Islet precursor cell (in vitro differentiated cells): ENCODE data around the gene FILIP1.

Source experiments
- DNase-seq: peaks from one replicate; pipeline ENCODE4 v3.0.0-alpha.2; 2018

The FILIP1 gene

DNA sequence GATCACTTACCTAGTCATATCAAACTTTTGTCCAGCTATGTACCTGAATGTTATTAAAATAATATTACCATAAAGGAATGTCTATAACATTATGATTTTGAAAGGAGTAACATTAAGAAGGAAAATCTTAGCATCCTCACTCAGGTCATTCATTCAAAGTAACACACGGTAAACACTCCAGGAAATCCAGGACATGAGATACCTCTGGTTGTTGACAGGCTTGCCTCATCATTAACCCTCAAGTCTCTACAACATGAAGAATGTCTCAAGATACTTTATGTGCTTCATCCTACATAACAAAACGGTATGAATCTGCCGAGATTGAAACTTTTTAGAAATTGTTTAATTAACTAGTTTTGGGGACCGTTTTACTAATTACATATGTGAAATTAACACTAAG, 690 bp upstream of the FILIP1 start:
- DNase-seq: no peak

DNA sequence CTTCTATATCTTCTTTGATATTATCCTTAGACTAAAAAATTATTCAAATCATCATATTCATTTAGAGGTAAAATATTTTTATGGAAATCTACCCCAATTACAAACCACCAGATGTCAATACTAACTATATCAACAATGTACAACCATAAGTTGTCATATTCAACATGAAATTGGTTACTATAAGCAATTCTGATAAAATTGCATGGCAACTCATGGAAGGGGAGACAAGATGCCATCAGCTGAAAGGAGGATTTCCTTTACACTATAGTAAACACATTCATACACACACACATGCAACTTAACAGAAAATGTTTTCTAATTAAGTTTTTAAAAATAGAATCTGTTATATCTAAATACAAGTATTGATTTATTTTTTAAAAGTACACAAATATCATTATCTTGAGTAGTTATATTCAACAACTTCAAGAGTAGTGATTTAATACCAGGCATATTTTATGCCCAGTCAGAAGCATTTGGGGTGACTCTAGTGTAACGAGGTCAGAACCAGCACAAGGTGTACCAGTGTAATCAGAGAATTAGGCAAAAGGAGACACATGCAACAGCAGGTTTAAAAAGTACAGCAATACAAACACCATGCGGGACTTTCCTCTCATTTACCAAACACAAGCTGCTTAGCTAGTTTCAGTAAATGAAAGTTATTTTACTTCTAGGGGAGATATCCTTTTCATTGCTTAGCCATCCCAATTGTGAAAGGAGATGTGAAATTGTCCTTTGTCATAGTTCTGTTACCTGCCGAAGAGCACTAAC, 1.0 kb downstream of the FILIP1 start:
- DNase-seq: no peak

DNA sequence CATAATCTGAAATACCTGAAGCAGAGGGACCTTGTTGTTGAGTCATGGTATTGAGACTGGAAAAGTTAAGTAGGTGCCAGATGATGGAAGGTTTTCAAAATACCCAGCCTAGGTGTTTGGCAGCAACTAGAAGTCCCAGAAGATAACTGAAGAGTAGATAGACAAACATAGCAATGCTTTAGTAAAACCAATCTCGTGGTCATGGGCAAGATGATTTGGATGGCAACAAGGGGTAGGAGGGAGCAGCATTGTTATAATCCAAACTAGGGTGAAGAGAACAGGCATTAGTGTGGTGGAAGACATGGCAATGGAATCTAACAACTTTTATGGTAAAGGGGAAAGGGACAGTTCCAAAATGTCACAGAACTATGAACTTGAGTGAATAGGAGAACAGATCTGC, 2.3 kb downstream of the FILIP1 start:
- no peak for DNase-seq

DNA sequence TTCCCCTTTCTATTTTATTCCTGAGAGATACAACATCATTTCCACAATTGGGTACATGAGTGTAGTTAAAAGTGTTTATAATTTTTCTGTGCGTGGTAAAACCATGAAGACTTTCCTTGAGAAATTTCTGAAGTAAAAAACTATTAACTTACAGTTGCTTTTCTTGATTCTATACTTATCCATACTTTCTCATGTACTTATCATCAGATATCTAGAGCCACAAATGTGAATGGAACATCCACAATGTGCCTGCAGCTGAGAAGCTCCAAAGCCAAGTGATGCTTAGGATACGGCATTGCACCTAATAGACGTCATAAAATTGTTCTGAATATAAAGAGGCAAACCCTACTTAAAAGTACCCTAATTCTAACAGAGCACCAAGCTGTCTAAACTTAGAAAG, 2.9 kb downstream of the FILIP1 start:
- no peak for DNase-seq

DNA sequence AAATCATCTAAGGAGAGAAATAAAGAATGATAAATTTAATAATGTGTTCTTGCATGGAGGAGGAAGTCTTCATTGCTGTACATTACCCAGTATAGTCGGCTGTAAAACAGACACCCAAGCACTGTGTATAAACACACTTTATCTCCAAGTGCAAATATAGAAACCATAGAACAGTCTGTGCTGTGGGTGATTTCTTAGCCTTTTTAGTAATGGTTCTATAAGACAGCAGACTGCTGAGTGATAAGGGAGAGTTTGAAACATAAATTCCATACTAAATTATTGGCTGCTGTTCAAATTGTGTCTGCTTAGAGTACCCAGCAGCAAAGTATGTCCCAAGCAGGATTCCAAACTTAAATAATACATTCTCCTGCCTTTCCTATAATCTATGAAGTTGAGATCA, 4.6 kb downstream of the FILIP1 start:
- DNase-seq: no peak

DNA sequence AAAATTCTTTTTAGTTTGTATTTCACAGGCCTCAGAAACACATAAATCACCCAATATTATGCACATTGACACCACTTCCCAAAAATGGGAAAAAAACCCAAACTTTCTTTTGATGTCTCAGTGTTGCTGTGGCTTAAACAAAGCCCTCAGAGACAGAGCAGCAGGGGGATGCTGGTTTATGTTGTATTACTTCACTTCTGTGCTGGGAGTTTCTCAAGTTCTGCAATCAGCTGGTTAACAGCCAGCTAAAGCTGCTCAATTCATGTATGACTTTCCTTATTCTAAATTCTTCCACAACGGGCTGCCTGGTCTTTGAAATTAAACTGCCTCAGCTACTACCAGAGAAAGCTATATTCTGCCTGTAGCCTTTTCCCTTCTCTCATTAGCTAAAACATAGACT, 5.6 kb downstream of the FILIP1 start:
- no peak for DNase-seq

DNA sequence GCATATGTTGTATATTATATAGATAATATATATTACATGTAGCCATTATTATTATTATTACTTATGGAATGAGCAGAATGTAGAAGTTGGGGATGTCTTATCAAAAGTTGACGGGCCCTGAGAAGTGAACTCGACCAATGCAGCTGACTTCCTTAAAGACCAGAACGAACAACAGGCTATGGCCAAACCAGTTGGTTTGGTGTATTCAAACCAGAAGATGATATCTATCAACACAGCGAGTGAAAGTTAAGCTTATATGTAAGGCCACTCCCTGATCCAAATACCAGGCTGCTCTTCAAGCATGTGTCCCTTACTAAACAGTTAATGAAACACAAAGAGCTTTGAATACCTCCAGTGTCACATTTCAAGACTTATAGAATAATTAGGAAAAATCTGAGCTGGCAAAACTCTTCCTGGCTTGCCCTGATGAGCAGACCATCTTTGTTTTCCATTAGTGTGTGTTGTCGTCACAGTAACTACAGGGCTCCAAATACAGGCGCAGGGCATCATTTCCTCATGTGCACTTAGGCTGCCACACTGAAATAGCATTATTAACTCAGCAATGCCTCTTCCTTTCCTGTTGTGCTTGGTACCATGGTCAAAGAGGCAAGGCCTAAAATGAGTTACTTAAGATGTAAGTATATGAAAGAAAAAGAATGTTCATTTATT, 6.6 kb downstream of the FILIP1 start:
- DNase-seq: no peak

DNA sequence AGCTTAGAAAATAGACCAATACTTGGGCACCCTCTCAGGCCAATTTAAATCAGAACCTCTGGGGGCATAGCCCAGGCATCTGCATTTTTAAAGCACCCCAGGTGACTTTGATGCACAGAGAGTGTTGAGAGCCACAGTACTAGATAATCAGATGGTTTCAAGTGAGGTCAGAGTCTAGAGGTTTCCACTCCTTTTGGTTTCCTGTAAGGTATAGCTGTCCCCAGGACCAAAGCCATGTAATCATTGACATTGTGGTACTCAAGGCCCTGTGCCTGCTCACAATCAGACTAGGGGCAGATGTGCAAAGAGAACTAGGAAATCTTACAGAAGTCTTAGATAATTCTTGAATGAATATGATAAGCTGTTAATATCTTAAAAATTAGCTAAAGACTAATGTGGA, 9.1 kb downstream of the FILIP1 start:
- no peak for DNase-seq

DNA sequence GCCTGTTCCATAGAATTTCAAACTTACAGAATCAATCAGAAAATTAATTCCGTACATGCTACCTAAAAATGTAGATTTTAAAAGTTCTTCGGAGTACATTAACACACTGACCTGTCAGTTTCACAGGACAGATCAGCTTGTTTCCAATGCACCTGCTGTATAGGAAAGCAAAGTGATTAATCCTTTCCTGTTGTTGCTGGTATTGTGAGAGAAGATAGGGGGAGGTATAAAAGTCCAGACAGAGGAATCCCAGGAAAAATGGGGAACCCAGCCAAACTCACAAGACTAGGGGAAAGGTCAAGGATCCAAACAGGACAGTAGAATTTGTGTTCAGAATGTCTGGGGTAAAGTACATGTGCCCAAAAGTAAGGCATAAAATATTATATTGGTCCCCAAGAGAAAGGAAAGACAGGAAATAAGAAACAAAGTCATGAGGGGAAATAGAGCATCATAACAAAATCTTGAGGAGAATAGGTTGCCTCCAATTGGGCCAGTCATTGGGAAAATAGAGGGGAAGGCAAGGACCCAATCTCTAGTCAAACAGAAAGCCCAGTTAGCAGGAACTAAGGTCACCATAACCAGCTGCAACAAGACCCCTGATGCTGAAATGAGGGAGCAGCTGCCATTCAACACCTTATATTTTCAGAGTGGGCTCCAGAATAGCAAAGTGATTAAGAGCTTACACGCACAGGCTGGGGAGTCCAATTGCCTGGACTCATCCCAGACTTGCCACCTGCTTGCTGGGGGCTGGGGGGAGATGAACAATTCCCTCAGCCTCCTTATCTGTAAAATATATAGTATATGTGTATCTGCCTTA, 10.3 kb downstream of the FILIP1 start:
- DNase-seq: no peak

DNA sequence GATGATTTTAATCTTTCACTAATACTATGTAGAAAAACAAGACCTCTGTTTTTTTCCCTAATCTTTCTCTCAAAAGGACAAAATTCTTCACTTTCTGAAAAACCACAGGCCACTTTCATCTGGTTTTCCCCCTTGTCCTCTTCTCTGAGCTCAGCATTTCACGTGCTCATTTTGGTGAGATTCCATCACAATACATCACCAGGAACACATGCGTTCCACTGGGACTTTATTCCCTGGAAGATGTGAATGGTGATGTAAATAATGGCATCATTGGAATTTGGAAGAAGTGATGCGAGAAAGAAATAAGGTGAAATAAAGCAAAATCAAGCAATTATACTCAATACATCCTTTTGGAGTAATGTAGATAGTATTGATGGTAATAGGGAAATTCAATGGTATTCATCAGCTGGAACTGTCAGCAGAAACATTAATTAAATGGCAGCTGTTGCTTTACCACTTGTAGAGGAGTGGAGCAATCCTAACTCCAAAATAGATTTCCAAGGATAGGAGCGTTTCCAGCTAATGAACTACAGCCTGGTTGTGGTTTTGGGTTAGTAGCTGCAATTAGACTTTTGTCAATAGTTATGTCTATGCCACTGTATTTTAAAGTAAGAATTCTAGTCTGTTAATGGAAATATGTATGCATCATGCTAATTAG, 11.5 kb downstream of the FILIP1 start:
- DNase-seq: no peak

DNA sequence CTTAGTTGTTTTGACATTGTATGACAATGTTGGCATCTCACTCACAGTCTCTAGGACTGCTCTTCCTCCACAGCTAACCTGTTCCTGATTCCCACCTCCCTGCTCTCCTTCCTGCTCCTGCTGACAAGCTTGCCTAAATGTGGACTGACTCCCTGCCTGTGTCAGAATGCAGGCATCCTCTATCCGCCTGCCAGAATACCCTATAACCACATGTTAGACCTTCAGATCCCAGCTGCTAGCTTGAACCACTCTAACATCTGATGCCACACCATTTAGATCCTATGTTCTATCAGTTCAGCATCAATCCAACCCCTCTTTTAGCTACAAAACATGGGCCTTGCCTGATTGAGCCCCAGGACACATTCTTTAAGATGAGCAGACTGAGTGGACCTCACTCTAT, 12.2 kb downstream of the FILIP1 start:
- DNase-seq: no peak

DNA sequence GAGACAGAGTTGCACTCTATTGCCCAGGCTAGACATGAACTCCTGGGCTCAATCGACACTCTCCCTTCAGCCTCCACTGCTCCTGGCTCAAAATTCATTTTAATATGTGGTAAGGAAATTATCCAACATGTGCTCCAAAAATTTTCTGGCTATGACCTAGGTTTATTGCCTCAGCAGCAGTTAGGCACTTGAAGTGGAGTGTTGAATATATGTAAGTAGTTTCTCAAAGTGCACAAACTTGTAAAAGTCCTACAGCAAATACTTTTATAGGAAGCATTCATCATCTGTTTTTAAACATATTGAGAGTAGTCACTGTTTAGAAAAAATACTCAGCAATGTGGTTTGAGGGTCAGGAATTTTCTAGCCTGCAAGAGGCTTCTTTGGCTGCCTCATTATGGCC, 13.2 kb downstream of the FILIP1 start:
- DNase-seq: no peak

DNA sequence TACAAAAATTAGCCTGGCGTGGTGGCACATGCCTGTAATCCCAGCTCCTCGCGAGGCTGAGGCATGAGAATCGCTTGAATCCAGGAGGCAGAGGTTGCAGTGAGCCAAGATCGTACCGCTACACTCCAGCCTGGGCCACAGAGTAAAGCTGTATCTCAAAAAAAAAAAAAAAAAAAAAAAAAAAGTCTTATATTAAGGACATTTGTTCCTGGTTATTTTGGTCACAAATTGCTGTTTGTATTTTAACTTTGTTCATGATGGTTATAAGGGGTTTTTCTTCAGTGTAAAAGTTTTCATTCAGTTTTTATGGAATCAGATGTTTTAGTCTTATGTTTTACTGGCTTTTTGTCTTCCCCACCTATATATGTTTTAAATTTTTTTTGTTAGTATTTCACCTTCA, 13.9 kb downstream of the FILIP1 start:
- DNase-seq: no peak

DNA sequence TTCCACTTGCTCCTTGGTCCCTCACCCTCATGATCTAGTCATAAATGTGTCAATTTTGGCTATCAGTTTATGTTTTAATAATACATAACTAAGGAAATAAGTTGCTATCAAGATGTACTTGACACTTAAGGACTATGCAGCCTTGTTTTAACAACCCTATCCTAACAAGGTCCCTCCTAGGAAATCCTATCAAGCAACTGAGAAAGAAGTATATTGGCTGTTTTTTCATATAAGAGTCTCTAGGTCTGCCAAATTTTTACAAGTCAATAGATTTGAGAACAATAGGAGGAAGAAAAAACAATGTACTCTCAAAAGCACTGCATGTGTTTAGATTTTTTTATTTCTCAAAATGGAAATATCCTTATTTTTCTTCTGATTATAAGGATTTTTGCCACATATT, 14.7 kb downstream of the FILIP1 start:
- no peak for DNase-seq

DNA sequence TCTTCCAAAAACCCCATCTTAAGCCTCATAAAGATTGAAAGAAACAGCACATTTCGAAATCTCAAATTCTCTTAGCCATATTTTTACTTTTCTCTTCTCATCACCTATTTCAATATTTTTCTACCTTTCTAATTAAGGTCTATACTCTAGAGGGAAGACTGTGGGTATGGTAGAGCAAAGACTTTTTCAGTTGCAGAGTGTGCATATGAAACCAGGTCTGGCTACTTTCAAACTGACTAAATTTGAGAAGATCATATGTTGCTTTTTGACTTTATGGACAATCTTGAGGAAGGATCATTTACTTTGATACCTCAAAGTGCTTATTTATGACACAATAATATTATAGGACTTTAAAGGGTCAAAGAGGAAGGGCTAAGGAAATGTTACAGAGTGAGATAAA, 20.7 kb downstream of the FILIP1 start:
- no peak for DNase-seq

DNA sequence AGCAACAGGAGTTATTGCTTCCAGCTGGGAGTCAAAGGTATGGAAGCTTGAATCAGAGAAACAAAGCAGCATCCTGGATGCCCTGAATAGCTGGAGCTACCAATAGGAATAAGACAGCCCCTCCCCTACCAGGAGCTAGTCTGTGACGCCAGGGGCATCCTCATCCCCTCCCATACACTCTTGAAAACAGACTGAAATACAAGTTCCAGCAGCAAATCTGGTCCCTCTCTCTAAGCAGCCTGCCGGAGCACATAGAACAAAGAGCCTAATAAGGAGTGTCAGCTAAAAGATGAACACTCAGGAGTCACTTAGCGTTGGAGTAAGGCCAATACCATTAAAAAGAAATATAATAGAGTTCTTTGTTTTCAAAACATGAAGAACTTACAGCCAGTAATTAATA, 25.6 kb downstream of the FILIP1 start:
- no peak for DNase-seq

DNA sequence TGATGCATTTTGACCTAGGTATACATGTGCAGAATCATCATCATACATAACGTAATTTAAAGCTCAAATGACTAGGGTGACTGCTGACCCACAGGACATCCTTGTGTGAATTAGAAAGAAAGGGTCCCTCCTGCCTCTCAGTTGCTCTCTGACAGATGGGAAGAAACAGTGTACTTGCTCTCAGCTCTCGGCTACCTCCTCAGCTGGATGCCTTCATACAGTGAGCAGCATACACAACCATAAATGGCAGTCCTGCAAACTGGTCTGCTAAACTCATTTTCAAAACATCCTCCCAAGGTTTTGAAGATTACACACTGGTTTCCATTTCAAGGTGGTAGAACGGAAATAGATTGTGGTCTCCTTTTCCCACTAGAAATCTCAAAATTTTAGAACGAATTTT, 26.3 kb downstream of the FILIP1 start:
- no peak for DNase-seq

DNA sequence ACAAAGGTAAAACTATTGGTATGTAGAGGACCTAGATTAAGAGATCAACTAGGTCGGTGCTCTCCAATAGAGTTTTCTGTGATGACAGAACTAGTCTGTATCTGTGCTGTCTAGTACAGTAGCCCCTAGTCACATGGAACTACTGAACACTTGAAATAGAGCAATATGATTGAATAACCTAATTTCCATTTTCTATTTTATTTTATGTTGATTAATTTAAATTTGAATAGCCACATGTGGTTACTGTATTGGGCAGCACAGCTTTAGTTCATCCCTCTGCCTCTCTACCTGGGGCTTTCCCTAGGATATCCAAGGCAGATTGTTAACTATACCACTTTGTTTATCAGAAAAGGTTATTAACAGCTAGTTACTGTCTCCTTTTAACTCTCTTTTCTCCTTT, 27.0 kb downstream of the FILIP1 start:
- no peak for DNase-seq

DNA sequence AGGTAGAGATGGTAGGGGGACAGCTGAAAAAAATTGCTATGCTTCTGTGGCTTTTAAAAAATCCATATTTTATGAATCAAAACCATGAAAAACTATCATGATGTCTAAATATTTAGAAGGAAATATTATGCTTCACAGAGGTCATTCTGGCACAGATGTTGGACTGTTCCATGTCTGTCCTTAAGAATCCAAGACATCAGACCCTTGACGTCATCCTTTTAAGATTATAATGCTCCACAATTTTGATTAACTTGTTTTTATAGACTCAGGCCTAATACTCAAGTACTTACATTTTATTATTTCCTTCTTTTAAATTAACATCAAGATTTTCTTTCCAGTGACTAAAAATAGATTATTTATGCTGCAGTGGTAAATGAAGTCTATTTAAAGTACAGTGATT, 29.7 kb downstream of the FILIP1 start:
- no peak for DNase-seq

DNA sequence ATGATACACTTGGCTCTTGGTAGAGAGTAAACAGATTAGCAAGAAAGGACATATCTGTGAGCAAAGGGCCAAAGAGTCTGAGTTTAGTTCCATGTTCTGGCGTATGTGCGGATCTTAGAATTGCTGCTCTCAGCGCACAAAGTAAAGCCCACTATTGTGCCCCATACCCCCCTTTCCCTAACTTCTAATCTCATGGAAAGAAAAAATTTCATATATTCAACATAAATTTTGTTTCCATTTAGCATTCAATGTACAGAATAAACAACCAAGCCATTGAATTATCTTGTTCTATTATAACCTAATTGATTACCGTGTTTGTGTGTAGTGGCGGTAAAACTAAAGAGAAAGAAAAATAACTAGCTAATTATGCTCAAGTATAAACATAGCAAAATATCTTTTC, 30.5 kb downstream of the FILIP1 start:
- DNase-seq: no peak

DNA sequence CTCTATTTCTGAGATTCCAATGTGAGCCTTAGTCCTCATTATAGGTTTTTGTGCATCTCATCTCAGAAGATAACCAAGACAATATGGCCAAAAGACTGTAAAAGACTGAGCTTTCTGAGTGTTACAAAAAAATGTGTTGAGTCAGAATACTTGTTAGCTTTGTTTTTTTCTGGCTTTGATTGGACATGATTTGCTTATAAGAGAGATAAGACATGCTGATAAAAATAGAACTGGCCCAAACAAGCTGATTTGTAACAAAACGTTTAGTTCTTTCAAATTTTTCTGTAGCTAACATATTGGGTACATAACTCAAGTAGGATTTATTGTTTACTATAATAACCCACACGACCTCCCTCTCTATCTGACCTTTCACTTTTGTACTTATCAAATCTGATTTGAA, 32.9 kb downstream of the FILIP1 start:
- DNase-seq: no peak

DNA sequence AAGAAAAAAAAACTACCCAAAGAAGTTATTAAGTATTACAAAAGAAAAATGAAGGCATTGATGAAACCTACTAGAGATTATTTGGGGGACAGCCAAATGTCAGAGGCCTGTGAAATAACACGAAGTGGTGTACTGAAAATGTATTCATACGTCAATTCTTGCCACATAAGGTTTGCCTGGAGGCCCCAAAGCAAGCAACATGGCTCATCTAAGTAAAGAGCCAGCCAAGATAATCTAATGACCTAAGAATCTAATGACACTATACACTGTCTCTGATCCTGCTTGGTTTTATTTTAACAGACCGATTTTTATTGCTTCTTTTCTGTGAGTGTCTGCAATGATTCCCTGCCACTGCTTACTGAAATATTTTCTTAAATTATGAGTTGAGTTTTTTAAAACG, 34.7 kb downstream of the FILIP1 start:
- DNase-seq: no peak

DNA sequence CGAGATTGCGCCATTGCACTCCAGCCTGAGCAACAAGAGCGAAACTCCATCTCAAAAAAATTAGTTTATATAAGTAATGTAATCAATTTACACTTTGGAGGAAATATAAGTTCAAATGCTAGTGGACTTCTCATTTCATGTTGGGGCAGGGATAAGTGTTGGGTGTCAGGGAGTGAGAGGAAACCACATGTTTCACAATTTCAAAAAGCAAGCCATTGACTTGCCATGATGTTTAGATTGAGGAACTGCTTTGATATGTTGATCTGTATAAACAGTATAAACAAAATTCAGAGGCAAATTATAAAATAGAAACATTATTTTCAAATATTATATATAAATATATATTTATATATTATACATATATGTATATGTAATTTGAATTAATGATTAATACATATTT, 42.7 kb downstream of the FILIP1 start:
- DNase-seq: no peak
